ENCODE measurements around the gene HOXD4. TPM values are rescaled to one million over a fixed set of nuclear protein-coding genes. Genes with fewer than 3 reads are reported as not detected.

HOXD4 gene
- total RNA-seq, 4 donors from 2014 or later = 2.2 to 2.6 TPM; not detected in 2

GRCh38 chr2:176184749-176185148 is 33.4 kb downstream of the HOXD4 start:
- WGBS, 2 donors = 67 to 69% methylated on average over 2 of the region's 2 CpGs
- intact Hi-C loops (cut with DNase I; ENCODE audit: low total_unique reads) = no loop called here
- peak in 1 of 2 donors; percentile 62 for DNase-seq (ENCODE audit: low spot score in 2 of 2)
- TF ChIP-seq POLR2A (IDR thresholded peaks at IDR 0.05) = no peak
- no peak for TF ChIP-seq CTCF (IDR thresholded peaks at IDR 0.05)
- no peak overlapping the region for H3K4me3 ChIP-seq (ENCODE audit: low read depth, poor library complexity, severe bottlenecking)

DNA sequence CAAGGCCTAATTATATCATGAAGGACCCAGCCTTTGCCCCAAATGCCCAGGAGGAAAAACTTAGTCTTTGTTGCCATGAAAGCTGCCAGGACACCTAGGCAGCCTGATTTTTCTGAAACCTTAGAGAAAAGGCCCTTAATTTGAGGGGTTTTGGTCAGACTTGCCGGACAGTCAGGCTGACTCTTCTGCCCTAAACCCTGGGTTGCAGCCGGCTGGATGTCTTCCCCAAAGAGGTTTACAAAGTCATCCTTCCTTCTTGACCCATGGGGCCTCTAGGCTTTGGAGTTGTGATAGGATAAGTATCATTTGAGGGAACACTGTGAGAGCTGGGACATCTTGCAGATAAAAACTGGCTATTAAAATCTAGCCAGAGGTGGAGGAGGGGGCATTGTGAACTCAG is 34.7 kb downstream of the HOXD4 start:
- 91 to 96% methylated on average over 2 of the region's 2 CpGs for WGBS, 2 donors
- no peak overlapping the region for H3K4me3 ChIP-seq (ENCODE audit: low read depth, poor library complexity, severe bottlenecking)
- TF ChIP-seq CTCF (IDR thresholded peaks at IDR 0.05) (no peak), POLR2A (IDR thresholded peaks at IDR 0.05) (no peak)
- DNase-seq (ENCODE audit: low spot score in 2 of 2) = peak in 1 of 2 donors; percentile 56
- intact Hi-C loops (cut with DNase I; ENCODE audit: low total_unique reads) = no loop called here

DNA sequence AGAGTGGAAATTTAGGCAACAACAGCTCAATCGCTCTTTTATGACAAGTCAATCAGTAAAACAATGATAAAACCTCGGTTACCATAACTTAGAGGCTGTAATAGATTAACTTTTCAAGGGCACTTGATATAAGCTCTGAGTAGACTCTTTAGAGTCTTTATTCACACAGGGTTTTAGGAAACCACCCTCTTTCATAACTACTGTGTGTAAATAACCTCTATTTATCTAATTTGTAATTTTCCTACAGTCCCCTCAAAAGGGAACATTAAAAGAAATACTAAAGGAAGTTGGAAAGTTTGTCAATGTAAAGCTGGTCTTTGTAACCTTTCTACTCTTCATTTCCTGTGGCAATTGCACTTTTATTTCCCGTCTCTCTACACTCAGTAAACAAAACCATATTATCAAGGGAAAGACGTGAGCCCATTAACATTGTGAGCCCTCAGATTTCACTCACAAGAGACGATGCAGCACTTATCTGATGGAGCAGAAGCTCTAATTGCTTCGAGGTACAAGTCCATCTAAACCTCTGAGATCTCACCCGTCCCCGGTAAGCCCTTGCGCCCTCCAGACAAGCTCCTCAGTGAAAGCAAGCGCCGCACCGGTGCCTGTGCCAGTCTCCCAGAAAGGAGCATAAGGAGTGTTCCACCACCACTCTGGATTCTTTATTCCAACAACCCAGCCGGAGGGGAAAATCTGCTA is 36.0 kb downstream of the HOXD4 start:
- peak in 1 of 2 donors; percentile 83 for DNase-seq (ENCODE audit: low spot score in 2 of 2)
- peak overlapping the region; percentile 52 for H3K4me3 ChIP-seq (ENCODE audit: low read depth, poor library complexity, severe bottlenecking)
- no peak for TF ChIP-seq POLR2A (IDR thresholded peaks at IDR 0.05)
- intact Hi-C loops (cut with DNase I; ENCODE audit: low total_unique reads) = no loop called here
- 10 to 11% methylated on average over 13 of the region's 13 CpGs for WGBS, 2 donors

DNA sequence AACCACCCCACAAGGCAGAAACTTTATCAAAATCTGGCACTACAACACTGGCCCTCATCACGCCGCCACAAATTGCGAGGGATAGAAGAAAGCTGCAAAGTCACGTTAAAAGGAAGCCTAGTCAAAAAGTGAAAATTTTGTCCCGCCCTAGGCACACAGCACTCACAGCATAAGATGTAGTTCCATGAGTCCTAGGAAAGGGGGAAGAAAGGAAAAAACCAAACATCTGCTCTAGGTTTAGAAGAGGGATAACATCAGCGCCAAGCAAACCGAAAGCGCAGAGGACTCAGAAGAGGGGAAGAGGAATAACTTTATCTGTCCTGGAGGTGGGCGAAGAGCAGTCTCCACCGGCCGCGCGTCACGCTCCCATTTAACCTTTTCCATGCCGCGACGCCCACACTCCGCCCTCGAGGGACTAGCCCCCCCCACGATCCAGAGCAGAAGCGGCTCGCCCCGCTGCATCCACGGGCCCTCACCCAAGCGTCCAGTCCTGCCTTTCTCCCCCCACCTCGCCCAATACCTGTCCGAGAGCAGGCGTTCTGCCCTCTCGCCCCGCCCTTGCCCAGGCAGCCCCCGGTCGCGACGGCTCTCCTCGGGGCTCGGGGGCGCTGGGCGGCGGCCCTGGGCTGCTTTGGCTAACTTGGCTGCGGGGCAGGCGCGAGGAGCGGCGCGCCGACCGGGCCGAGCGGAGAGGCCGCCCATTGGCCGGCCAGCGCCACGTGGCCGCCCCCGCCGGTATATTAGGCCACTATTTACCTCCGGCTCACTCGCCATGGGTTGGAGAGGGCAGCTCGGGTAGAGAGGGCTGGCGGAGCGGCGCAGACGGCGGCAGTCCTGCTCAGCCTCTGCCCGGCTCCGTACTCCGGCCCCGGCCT is 36.8 kb downstream of the HOXD4 start, which contains the start of gene HOXD1:
TSS of gene HOXD1 (plus strand) at position 770 of the 875 bp plus-strand sequence. CDS start 134 bp downstream, outside the sequence.
- intact Hi-C loops (cut with DNase I; ENCODE audit: low total_unique reads) = no loop called here
- 2 to 3% methylated on average over 27 to 44 of the region's 68 CpGs for WGBS, 2 donors
- DNase-seq (ENCODE audit: low spot score in 2 of 2) = peak in 1 of 2 donors; percentile 87
- TF ChIP-seq CTCF (IDR thresholded peaks at IDR 0.05) = no peak
- no peak for TF ChIP-seq POLR2A (IDR thresholded peaks at IDR 0.05)
- H3K4me3 ChIP-seq (ENCODE audit: low read depth, poor library complexity, severe bottlenecking) = peak within 1 kb of the TSS; percentile 52

DNA sequence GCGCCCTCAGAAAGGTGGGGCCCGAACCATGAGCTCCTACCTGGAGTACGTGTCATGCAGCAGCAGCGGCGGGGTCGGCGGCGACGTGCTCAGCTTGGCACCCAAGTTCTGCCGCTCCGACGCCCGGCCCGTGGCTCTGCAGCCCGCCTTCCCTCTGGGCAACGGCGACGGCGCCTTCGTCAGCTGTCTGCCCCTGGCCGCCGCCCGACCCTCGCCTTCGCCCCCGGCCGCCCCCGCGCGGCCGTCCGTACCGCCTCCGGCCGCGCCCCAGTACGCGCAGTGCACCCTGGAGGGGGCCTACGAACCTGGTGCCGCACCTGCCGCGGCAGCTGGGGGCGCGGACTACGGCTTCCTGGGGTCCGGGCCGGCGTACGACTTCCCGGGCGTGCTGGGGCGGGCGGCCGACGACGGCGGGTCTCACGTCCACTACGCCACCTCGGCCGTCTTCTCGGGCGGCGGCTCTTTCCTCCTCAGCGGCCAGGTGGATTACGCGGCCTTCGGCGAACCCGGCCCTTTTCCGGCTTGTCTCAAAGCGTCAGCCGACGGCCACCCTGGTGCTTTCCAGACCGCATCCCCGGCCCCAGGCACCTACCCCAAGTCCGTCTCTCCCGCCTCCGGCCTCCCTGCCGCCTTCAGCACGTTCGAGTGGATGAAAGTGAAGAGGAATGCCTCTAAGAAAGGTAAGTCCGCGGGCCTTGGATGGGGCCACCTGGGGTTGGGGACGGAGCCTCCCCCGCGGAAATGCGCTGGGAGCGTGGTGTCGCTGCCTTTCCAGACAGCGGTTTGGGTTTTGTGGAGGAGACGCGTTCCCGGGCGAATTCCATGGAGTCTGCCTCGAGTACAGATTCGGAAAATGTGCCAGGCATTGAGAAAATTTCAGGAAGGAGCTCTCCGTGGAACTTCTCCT is 37.7 kb downstream of the HOXD4 start:
- TF ChIP-seq CTCF (IDR thresholded peaks at IDR 0.05) (no peak), POLR2A (IDR thresholded peaks at IDR 0.05) (no peak)
- H3K4me3 ChIP-seq (ENCODE audit: low read depth, poor library complexity, severe bottlenecking) = peak overlapping the region; percentile 52
- peak in 1 of 2 donors; percentile 85 for DNase-seq (ENCODE audit: low spot score in 2 of 2)
- intact Hi-C loops (cut with DNase I; ENCODE audit: low total_unique reads) = no loop called here
- WGBS, 2 donors = 4 to 5% methylated on average over 48 to 53 of the region's 98 CpGs

Data from lower leg skin (tissue), 4 donors.